PC-3 (cell line): ENCODE data around the gene CASQ1. TPM values are rescaled to one million over a fixed set of nuclear protein-coding genes. Genes with fewer than 3 reads are reported as not detected.
A peak's percentile ranks its signal among the peaks of the same experiment; 100 is the strongest.

Source experiments
- ATAC-seq: fragments of 200-7000 bp; cut with Tn5 transposase; 2 replicates; pipeline ENCODE4 v1.9.1; 2020; ENCODE audit warnings: mild to moderate bottlenecking, moderate library complexity
- BruUV-seq: library from RNA; stranded (reverse); fragments of 400-500 nt; replicated peaks from 2 replicates; lab custom pipeline; 2021; lab: Mats Ljungman, UMichigan
- CTCF ChIA-PET: fragments of 300-600 bp; sonication (Branson Sonifier 250); formaldehyde crosslinking; loops from one replicate; lab custom pipeline; 2022; ENCODE audit warnings: antibody characterized with exemption; lab: Charles Lee
- POLR2A ChIA-PET: fragments of 300-600 bp; sonication (Branson Sonifier 250); formaldehyde crosslinking; loops from one replicate; lab custom pipeline; 2022; ENCODE audit warnings: antibody characterized with exemption; ENCODE audit not compliant: unreplicated experiment; lab: Charles Lee
- DNase-seq: peaks from one replicate; pipeline ENCODE4 v3.0.0-alpha.2; 2015
- H2AFZ ChIP-seq: fragments of 300-600 bp; sonication (generic); 2 replicates; pipeline ENCODE4 v1.6.0; 2016; ENCODE audit warnings: antibody characterized with exemption, low read length
- H3F3A ChIP-seq: fragments of 300-600 bp; sonication (generic); one replicate; pipeline ENCODE4 v1.6.0; 2017; ENCODE audit warnings: antibody characterized with exemption, low read length, control low read depth, mild to moderate bottlenecking; ENCODE audit not compliant: unreplicated experiment
- H3K27ac ChIP-seq: fragments of 300-600 bp; sonication (generic); 2 replicates; pipeline ENCODE4 v1.5.1; 2016; ENCODE audit warnings: mild to moderate bottlenecking, low read length
- H3K27me3 ChIP-seq: fragments of 300-600 bp; sonication (generic); 2 replicates; pipeline ENCODE4 v1.6.1; 2016; ENCODE audit warnings: low read length, mixed read lengths
- H3K36me3 ChIP-seq: fragments of 300-600 bp; sonication (generic); 2 replicates; pipeline ENCODE4 v1.6.1; 2016; ENCODE audit warnings: low read depth, mixed run types, low read length, mixed read lengths
- H3K4me1 ChIP-seq: fragments of 300-600 bp; sonication (generic); 2 replicates; pipeline ENCODE4 v1.5.1; 2016; ENCODE audit warnings: low read length; ENCODE audit not compliant: insufficient read depth
- H3K4me2 ChIP-seq: fragments of 300-600 bp; sonication (generic); 2 replicates; pipeline ENCODE4 v1.6.0; 2016; ENCODE audit warnings: low read length
- H3K4me3 ChIP-seq: fragments of 300-600 bp; sonication (generic); 2 replicates; pipeline ENCODE4 v1.5.1; 2016; ENCODE audit warnings: mild to moderate bottlenecking, low read length, mixed read lengths
- H3K79me2 ChIP-seq: fragments of 300-600 bp; sonication (generic); 2 replicates; pipeline ENCODE4 v1.6.1; 2017; ENCODE audit warnings: low read length, mixed read lengths
- H3K9ac ChIP-seq: fragments of 300-600 bp; sonication (generic); 2 replicates; pipeline ENCODE4 v1.6.0; 2016; ENCODE audit warnings: mild to moderate bottlenecking, low read length
- H3K9me2 ChIP-seq: fragments of 300-600 bp; sonication (generic); replicated peaks from 2 replicates; pipeline ENCODE4 v1.6.1; 2016; ENCODE audit warnings: mixed run types, low read length, mixed read lengths
- H3K9me3 ChIP-seq: fragments of 300-600 bp; sonication (generic); 2 replicates; pipeline ENCODE4 v1.6.1; 2016; ENCODE audit warnings: low read length, mixed read lengths
- H4K20me1 ChIP-seq: fragments of 300-600 bp; sonication (generic); 2 replicates; pipeline ENCODE4 v1.6.1; 2016; ENCODE audit warnings: low read length, mixed read lengths
- CTCF ChIP-seq: fragments of 300-600 bp; sonication (generic); conservative IDR thresholded peaks from 2 replicates; pipeline ENCODE4 v1.5.1; 2017; ENCODE audit warnings: antibody characterized with exemption, low read depth, mild to moderate bottlenecking, low read length
- EZH2 ChIP-seq: fragments of 300-600 bp; sonication (generic); IDR thresholded peaks from one replicate; pipeline ENCODE4 v1.6.1; 2017; ENCODE audit warnings: antibody characterized with exemption, mild to moderate bottlenecking, low read length; ENCODE audit not compliant: unreplicated experiment
- EZH2phosphoT487 ChIP-seq: fragments of 300-600 bp; sonication (generic); IDR thresholded peaks from 2 replicates; pipeline ENCODE4 v1.6.1; 2018; ENCODE audit warnings: mild to moderate bottlenecking, antibody characterized with exemption, low read length, borderline replicate concordance
- intact Hi-C: fragments of 100-400 bp; cut with micrococcal nuclease; formaldehyde crosslinking; loops from 2 replicates; pipeline ENCODE4 v1.9.0; 2023
- total RNA-seq: library from RNA; depleted of rRNA; stranded (reverse); fragments of >200 nt; gene quantifications from 2 replicates; pipeline ENCODE4 v1.2.3, GENCODE V29; 2014

The CASQ1 gene
- total RNA-seq, 1 experiment from 2014 or later, result not detected

DNA sequence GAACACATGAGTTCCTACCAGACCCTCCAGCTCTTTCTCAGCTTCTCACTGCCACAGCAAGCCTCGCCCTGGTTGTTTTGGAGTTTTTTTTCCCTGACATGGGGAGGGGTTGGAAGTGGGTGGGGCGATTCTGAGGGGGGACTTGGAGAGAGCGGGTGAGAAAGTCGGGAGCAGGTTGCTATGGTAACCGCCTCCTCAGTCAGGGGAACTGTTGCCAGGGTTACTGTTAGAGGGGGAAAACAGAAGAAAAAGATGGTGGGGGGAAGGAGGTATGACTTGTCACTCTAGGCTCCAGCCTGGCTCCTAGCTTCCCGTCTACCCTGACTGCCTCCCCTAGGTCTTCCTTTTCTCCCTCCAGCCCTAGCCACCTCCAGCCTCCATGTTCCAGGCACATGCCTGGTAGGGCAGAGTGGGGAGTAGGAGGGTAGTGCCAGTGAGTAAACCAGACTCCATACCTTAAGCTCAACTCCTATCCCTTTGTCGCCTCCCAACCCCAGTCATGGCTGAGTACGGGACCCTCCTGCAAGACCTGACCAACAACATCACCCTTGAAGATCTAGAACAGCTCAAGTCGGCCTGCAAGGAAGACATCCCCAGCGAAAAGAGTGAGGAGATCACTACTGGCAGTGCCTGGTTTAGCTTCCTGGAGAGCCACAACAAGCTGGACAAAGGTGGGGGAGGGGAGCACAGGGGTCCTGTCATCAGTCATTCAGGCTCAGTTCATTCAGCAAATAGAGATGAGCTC, 20.8 kb downstream of the CASQ1 start:
- H3K36me3 ChIP-seq, result peaks cover 65% of the 10 kb centered on the region
- H3K9me2 ChIP-seq, result no peaks in the 10 kb centered on the region
- no peak overlapping the region for H3K9ac ChIP-seq
- no peaks in the 10 kb centered on the region for H3F3A ChIP-seq
- H3K4me1 ChIP-seq, result peaks cover 12% of the 10 kb centered on the region
- no peak overlapping the region for H3K27ac ChIP-seq
- no TSS peak for BruUV-seq
- POLR2A ChIA-PET, result interaction anchor here (0.6 kb wide), 1 partner anchor 110 kb away, joined by 3 read pairs; no protein-coding TSS in a partner anchor
- CTCF ChIA-PET, result interaction anchor here (1.3 kb wide), 1 partner anchor 18 kb away, joined by 3 read pairs; no protein-coding TSS in a partner anchor
- ATAC-seq, result no peak
- peaks cover 27% of the 10 kb centered on the region; the same call in 1 of the 2 replicates for H4K20me1 ChIP-seq
- TF ChIP-seq EZH2 (no peak), EZH2phosphoT487 (no peak)
- intact Hi-C loops, result no loop called here
- H3K79me2 ChIP-seq, result peaks cover 47% of the 10 kb centered on the region
- no peak for DNase-seq
- H3K27me3 ChIP-seq, result no peaks in the 10 kb centered on the region
- H2AFZ ChIP-seq, result no peak overlapping the region
- H3K9me3 ChIP-seq, result no peaks in the 10 kb centered on the region
- no peak overlapping the region for H3K4me2 ChIP-seq
- H3K4me3 ChIP-seq, result no peak overlapping the region

GRCh38 chr1:160214481-160215140, 24.2 kb downstream of the CASQ1 start:
- ATAC-seq (peak; percentile 25; the same call in 1 of the 2 replicates), DNase-seq (no peak)
- Histone ChIP-seq H3K79me2 (peaks cover 14% of the 10 kb centered on the region; the same call in 1 of the 2 replicates), H3K27me3 (no peaks in the 10 kb centered on the region), H3K9ac (no peak overlapping the region), H3K27ac (no peak overlapping the region), H3K36me3 (peaks cover 82% of the 10 kb centered on the region), H3K9me2 (no peaks in the 10 kb centered on the region), H3K4me3 (no peak overlapping the region), H3K4me2 (no peak overlapping the region), H3K9me3 (no peaks in the 10 kb centered on the region), H3F3A (no peaks in the 10 kb centered on the region), H4K20me1 (peaks cover 16% of the 10 kb centered on the region; the same call in 1 of the 2 replicates), H3K4me1 (no peaks in the 10 kb centered on the region), H2AFZ (no peak overlapping the region)
- BruUV-seq, result TSS peak; percentile 34
- ChIA-PET POLR2A (no interaction called here), CTCF (no interaction called here)
- intact Hi-C loops, result no loop called here
- no peak for TF ChIP-seq EZH2
- TF ChIP-seq CTCF, result no peak
- no peak for TF ChIP-seq EZH2phosphoT487

DNA sequence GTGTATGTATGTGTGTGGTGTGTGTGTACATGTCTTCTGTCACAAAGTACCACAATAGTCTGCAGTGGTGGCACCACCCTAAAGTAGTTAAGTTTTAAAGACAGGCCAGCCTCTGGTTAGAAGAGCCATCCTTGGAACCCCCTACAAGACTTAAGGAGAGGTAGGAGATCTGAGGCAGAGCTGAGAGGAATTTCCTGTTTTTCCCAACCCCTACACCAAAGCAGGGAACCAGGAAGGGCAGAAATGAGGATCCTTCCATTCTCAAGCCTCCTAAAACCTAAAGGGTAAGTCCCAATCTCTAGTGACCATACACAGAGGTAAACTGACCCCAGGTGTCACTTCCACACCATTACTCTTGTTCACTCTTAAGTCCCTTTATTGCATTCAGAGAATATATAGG, 25.9 kb downstream of the CASQ1 start:
- TF ChIP-seq CTCF, result no peak
- no peak for TF ChIP-seq EZH2phosphoT487
- no peak for TF ChIP-seq EZH2
- Histone ChIP-seq H3F3A (no peaks in the 10 kb centered on the region), H3K9me3 (no peaks in the 10 kb centered on the region), H3K27me3 (no peaks in the 10 kb centered on the region), H3K4me1 (no peaks in the 10 kb centered on the region), H3K27ac (no peak overlapping the region), H3K4me2 (no peak overlapping the region), H3K9ac (no peak overlapping the region), H3K79me2 (no peaks in the 10 kb centered on the region), H2AFZ (no peak overlapping the region), H3K4me3 (no peak overlapping the region), H3K36me3 (peaks cover 73% of the 10 kb centered on the region), H3K9me2 (no peaks in the 10 kb centered on the region), H4K20me1 (peaks cover 6% of the 10 kb centered on the region; the same call in 1 of the 2 replicates)
- ChIA-PET CTCF (no interaction called here), POLR2A (no interaction called here)
- no peak for DNase-seq
- no TSS peak for BruUV-seq
- no peak for ATAC-seq
- intact Hi-C loops, result no loop called here
